MM.1S (cell line): ENCODE measurements around the gene PPM1B.

Source experiments
- DNase-seq: peaks from one replicate; pipeline ENCODE4 v3.0.0-alpha.2; 2015
- H2AFZ ChIP-seq: fragments of 300-600 bp; sonication (generic); 2 replicates; pipeline ENCODE4 v1.6.0; 2016; ENCODE audit warnings: antibody characterized with exemption, low read length
- H3F3A ChIP-seq: fragments of 300-600 bp; sonication (generic); 2 replicates; pipeline ENCODE4 v1.6.1; 2016; ENCODE audit warnings: mild to moderate bottlenecking, antibody characterized with exemption, low read length, moderate library complexity, mixed read lengths; ENCODE audit not compliant: insufficient read depth
- H3K27ac ChIP-seq: fragments of 300-600 bp; sonication (generic); 2 replicates; pipeline ENCODE4 v1.5.1; 2016; ENCODE audit warnings: mild to moderate bottlenecking, low read length
- H3K27me3 ChIP-seq: fragments of 300-600 bp; sonication (generic); replicated peaks from 2 replicates; pipeline ENCODE4 v1.6.0; 2016; ENCODE audit warnings: low read length; ENCODE audit not compliant: insufficient read depth
- H3K36me3 ChIP-seq: fragments of 300-600 bp; sonication (generic); replicated peaks from 2 replicates; pipeline ENCODE4 v1.6.1; 2016; ENCODE audit warnings: mild to moderate bottlenecking, low read length, mixed read lengths; ENCODE audit not compliant: insufficient read depth
- H3K4me1 ChIP-seq: fragments of 300-600 bp; sonication (generic); 2 replicates; pipeline ENCODE4 v1.6.1; 2016; ENCODE audit warnings: low read length, mixed read lengths
- H3K4me2 ChIP-seq: fragments of 300-600 bp; sonication (generic); 2 replicates; pipeline ENCODE4 v1.6.0; 2016; ENCODE audit warnings: low read depth, low read length
- H3K4me3 ChIP-seq: fragments of 300-600 bp; sonication (generic); 2 replicates; pipeline ENCODE4 v1.5.1; 2016; ENCODE audit warnings: low read length, mixed read lengths
- H3K79me2 ChIP-seq: fragments of 300-600 bp; sonication (generic); 2 replicates; pipeline ENCODE4 v1.6.1; 2016; ENCODE audit warnings: mixed run types, low read length, mixed read lengths
- H3K9ac ChIP-seq: fragments of 300-600 bp; sonication (generic); 2 replicates; pipeline ENCODE4 v1.6.1; 2016; ENCODE audit warnings: low read length, mixed read lengths
- H3K9me2 ChIP-seq: fragments of 300-600 bp; sonication (generic); replicated peaks from 2 replicates; pipeline ENCODE4 v1.6.1; 2016; ENCODE audit warnings: mild to moderate bottlenecking, low read length, mixed read lengths; ENCODE audit not compliant: insufficient read depth
- H3K9me3 ChIP-seq: fragments of 300-600 bp; sonication (generic); replicated peaks from 2 replicates; pipeline ENCODE4 v1.6.1; 2016; ENCODE audit warnings: mild to moderate bottlenecking, low read length, mixed read lengths; ENCODE audit not compliant: insufficient read depth
- H4K20me1 ChIP-seq: fragments of 300-600 bp; sonication (generic); 2 replicates; pipeline ENCODE4 v1.6.1; 2016; ENCODE audit warnings: mild to moderate bottlenecking, low read length, moderate library complexity, mixed read lengths; ENCODE audit not compliant: insufficient read depth
- EZH2 ChIP-seq: fragments of 300-600 bp; sonication (generic); optimal IDR thresholded peaks from 2 replicates; pipeline ENCODE3; 2017; ENCODE audit warnings: low read depth, mild to moderate bottlenecking, antibody characterized with exemption, low read length, mixed read lengths
- EZH2phosphoT487 ChIP-seq: fragments of 300-600 bp; sonication (generic); IDR thresholded peaks from 2 replicates; pipeline ENCODE4 v1.6.1; 2018; ENCODE audit warnings: antibody characterized with exemption, low read length
- TF ChIP-seq, protein P1 (sequence below): fragments of 300-600 bp; sonication (generic); IDR thresholded peaks from 2 replicates; pipeline ENCODE4 v1.5.1; 2016; ENCODE audit warnings: antibody characterized with exemption, low read length, mixed read lengths

The PPM1B gene

GRCh38 chr2:44172576-44172975 is 3.9 kb downstream of the PPM1B start:
- Histone ChIP-seq H3K79me2 (peaks cover 89% of the 10 kb centered on the region), H3K9ac (no peak overlapping the region), H3K9me2 (no peaks in the 10 kb centered on the region), H3K36me3 (no peaks in the 10 kb centered on the region), H2AFZ (no peak overlapping the region), H3K27me3 (no peaks in the 10 kb centered on the region), H4K20me1 (peaks cover 10% of the 10 kb centered on the region; the same call in 1 of the 2 replicates), H3K4me2 (no peak overlapping the region), H3F3A (peaks cover 10% of the 10 kb centered on the region; the same call in 1 of the 2 replicates), H3K4me3 (no peak overlapping the region), H3K4me1 (0 out of 2 replicates have a peak, but pooled peaks cover 5% of the 10 kb centered on the region), H3K9me3 (no peaks in the 10 kb centered on the region), H3K27ac (no peak overlapping the region)
- no peak for TF ChIP-seq EZH2phosphoT487
- TF ChIP-seq EZH2, result no peak
- TF ChIP-seq, protein P1, sequence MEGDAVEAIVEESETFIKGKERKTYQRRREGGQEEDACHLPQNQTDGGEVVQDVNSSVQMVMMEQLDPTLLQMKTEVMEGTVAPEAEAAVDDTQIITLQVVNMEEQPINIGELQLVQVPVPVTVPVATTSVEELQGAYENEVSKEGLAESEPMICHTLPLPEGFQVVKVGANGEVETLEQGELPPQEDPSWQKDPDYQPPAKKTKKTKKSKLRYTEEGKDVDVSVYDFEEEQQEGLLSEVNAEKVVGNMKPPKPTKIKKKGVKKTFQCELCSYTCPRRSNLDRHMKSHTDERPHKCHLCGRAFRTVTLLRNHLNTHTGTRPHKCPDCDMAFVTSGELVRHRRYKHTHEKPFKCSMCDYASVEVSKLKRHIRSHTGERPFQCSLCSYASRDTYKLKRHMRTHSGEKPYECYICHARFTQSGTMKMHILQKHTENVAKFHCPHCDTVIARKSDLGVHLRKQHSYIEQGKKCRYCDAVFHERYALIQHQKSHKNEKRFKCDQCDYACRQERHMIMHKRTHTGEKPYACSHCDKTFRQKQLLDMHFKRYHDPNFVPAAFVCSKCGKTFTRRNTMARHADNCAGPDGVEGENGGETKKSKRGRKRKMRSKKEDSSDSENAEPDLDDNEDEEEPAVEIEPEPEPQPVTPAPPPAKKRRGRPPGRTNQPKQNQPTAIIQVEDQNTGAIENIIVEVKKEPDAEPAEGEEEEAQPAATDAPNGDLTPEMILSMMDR, result no peak
- DNase-seq, result no peak

DNA sequence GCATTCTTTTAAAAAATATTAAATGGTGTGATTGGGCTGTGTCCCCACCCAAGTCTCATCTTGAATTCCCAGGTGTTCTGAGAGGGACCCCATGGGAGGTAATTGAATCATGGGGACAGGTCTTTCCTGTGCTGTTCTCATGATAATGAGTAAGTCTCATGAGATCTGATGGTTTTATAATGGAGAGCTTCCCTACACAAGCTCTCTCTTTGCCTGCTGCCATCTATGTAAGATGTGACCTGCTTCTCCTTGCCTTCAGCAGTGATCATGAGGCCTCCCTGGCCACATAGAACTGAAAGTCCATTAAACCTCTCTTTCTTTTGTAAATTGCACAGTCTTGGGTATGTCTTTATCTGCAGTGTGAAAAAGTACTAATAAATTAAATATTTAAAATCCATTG is 10.3 kb downstream of the PPM1B start:
- Histone ChIP-seq H2AFZ (no peak overlapping the region), H3K9ac (no peak overlapping the region), H3K4me1 (no peaks in the 10 kb centered on the region), H3K27me3 (no peaks in the 10 kb centered on the region), H3K4me2 (no peak overlapping the region), H3K4me3 (no peak overlapping the region), H3K27ac (no peak overlapping the region), H3K9me3 (no peaks in the 10 kb centered on the region), H3K36me3 (no peaks in the 10 kb centered on the region; the same call in 1 of the 2 replicates), H3K9me2 (no peaks in the 10 kb centered on the region), H3F3A (no peaks in the 10 kb centered on the region), H4K20me1 (no peaks in the 10 kb centered on the region; the same call in 1 of the 2 replicates), H3K79me2 (peaks cover 95% of the 10 kb centered on the region)
- DNase-seq, result no peak
- no peak for TF ChIP-seq EZH2
- TF ChIP-seq, protein P1, result no peak

DNA sequence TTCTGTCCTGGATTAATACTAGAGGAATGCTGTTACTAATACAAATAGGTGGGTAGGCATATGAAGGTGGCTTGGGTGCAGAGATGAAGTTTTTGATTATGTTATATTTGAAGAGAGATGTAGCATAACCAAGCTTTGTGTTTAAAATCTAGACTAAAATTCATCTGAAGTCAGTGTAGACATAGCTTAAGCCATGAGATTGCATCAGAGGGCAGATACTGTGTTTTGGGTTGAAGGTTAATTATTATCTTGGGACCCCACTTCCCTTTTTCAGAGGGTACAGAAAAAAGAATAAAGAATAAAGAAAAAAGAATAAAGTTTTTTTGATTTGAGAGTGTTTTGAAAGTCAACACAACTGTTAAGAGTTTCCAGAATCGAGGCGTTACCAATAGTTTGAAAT is 13.0 kb downstream of the PPM1B start:
- H3K4me3 ChIP-seq, result no peak overlapping the region
- DNase-seq, result no peak
- TF ChIP-seq EZH2phosphoT487 (no peak), EZH2 (no peak)
- TF ChIP-seq, protein P1, result no peak
- H3F3A ChIP-seq, result no peaks in the 10 kb centered on the region
- H2AFZ ChIP-seq, result no peak overlapping the region
- H3K4me2 ChIP-seq, result no peak overlapping the region
- no peaks in the 10 kb centered on the region for H3K9me3 ChIP-seq
- no peak overlapping the region for H3K9ac ChIP-seq
- no peak overlapping the region for H3K27ac ChIP-seq
- H3K27me3 ChIP-seq, result no peaks in the 10 kb centered on the region
- no peaks in the 10 kb centered on the region for H3K9me2 ChIP-seq
- peaks cover 5% of the 10 kb centered on the region; the same call in 1 of the 2 replicates for H4K20me1 ChIP-seq
- peaks cover 95% of the 10 kb centered on the region for H3K79me2 ChIP-seq
- no peaks in the 10 kb centered on the region; the same call in 1 of the 2 replicates for H3K36me3 ChIP-seq
- H3K4me1 ChIP-seq, result 0 out of 2 replicates have a peak, but pooled peaks cover 1% of the 10 kb centered on the region
